K562 (cell line): ENCODE results near the gene HEXD. TPM values are rescaled to one million over a fixed set of nuclear protein-coding genes. Genes with fewer than 3 reads are reported as not detected.

ENCODE experiments used
- ARNT ChIP-seq, 2 experiments: fragments of 450-650 bp; IDR thresholded peaks; 2 replicates each; pipeline ENCODE4 v1.6.1; 2016; ENCODE audit warnings: mild to moderate bottlenecking in 1 of 2
- ATF7 ChIP-seq: fragments of 450-650 bp; IDR thresholded peaks from 2 replicates; pipeline ENCODE4 v1.7.1; 2014; ENCODE audit warnings: mild to moderate bottlenecking, moderate library complexity
- BMI1 ChIP-seq: fragments of 150-350 bp; IDR thresholded peaks from 2 replicates; pipeline ENCODE4 v1.6.1; 2014; ENCODE audit warnings: low read length
- EP400 ChIP-seq: fragments of 450-650 bp; IDR thresholded peaks from 2 replicates; pipeline ENCODE4 v1.6.1; 2017; ENCODE audit warnings: antibody characterized with exemption, mild to moderate bottlenecking, moderate library complexity
- EZH2 ChIP-seq: IDR thresholded peaks from 2 replicates; pipeline ENCODE4 v1.6.1; 2012; ENCODE audit warnings: low read depth, mild to moderate bottlenecking, inconsistent platforms, low read length, borderline replicate concordance
- FIP1L1 ChIP-seq: fragments of 200-400 bp; formaldehyde crosslinking; IDR thresholded peaks from 2 replicates; pipeline ENCODE4 v1.6.1; 2018; ENCODE audit warnings: mild to moderate bottlenecking, low read depth, low read length; ENCODE audit not compliant: poor library complexity, severe bottlenecking
- GATAD2A ChIP-seq: fragments of 450-650 bp; IDR thresholded peaks from 2 replicates; pipeline ENCODE4 v1.6.1; 2017
- JUN ChIP-seq, 2 experiments: sonication (generic) in 1 of 2; formaldehyde crosslinking in 1 of 2; IDR thresholded peaks; 2 replicates each; pipeline versions ENCODE4 v1.6.1 to v1.8.0; 2012 to 2022; ENCODE audit warnings: borderline replicate concordance in 2 of 2, mild to moderate bottlenecking in 2 of 2, improper control_type of control experiment in 1 of 2, low read depth in 1 of 2, low read length in 1 of 2, missing genetic modification reagents in 1 of 2
- PML ChIP-seq: IDR thresholded peaks from 2 replicates; pipeline ENCODE4 v1.6.1; 2012; ENCODE audit warnings: low read length, inconsistent platforms
- POLR2G ChIP-seq: fragments of 200-400 bp; formaldehyde crosslinking; IDR thresholded peaks from 2 replicates; pipeline ENCODE4 v1.6.1; 2017; ENCODE audit warnings: low read depth, mild to moderate bottlenecking, antibody characterized with exemption, low read length, moderate library complexity
- SIN3B ChIP-seq: fragments of 450-650 bp; IDR thresholded peaks from 2 replicates; pipeline ENCODE4 v1.6.1; 2017; ENCODE audit warnings: low read depth, mild to moderate bottlenecking, moderate library complexity
- SP1 ChIP-seq: sonication (generic); formaldehyde crosslinking; IDR thresholded peaks from 2 replicates; pipeline ENCODE4 v1.8.1; 2022; ENCODE audit warnings: mild to moderate bottlenecking, missing genetic modification reagents
- SP2 ChIP-seq: IDR thresholded peaks from 2 replicates; pipeline ENCODE4 v1.6.1; 2011; ENCODE audit warnings: mild to moderate bottlenecking, low read depth, low read length, moderate library complexity; ENCODE audit not compliant: poor library complexity, severe bottlenecking; ENCODE audit errors: extremely low read depth
- XRCC4 ChIP-seq: IDR thresholded peaks from one replicate; pipeline ENCODE4 v1.6.1; 2011; ENCODE audit not compliant: insufficient read depth, insufficient read length; ENCODE audit errors: extremely low read depth
- YBX1 ChIP-seq: fragments of 450-650 bp; IDR thresholded peaks from 2 replicates; pipeline ENCODE4 v1.7.1; 2016; ENCODE audit warnings: mild to moderate bottlenecking
- ZFX ChIP-seq: sonication (generic); formaldehyde crosslinking; IDR thresholded peaks from 2 replicates; pipeline ENCODE4 v1.8.0; 2022; ENCODE audit warnings: mild to moderate bottlenecking, missing genetic modification reagents, moderate library complexity
- ZNF121 ChIP-seq: sonication (generic); formaldehyde crosslinking; conservative IDR thresholded peaks from 2 replicates; pipeline ENCODE4 v1.8.0; 2022; ENCODE audit warnings: missing genetic modification reagents
- ZNF143 ChIP-seq: sonication (generic); formaldehyde crosslinking; IDR thresholded peaks from 2 replicates; pipeline ENCODE4 v1.9.0; 2022; ENCODE audit warnings: mild to moderate bottlenecking, missing genetic modification reagents
- ZNF23 ChIP-seq: fragments of 250-450 bp; sonication (Bioruptor Pico); IDR thresholded peaks from 2 replicates; pipeline ENCODE4 v1.4.0; 2020; ENCODE audit warnings: mild to moderate bottlenecking
- polyA plus RNA-seq, 8 experiments: library from polyadenylated mRNA; depleted of rRNA in 4 of 8; stranded (reverse) in 5 of 8; unstranded in 3 of 8; fragments of >200 nt; fragmentation: Nextera tagmentation in 2 of 8; fragmentation: Illumina TruSeq in 1 of 8; extraction: Ambion mirVana in 2 of 8; extraction: Trizol in 1 of 8; gene quantifications; 2 replicates each; pipeline versions ENCODE4 v1.2.1 to v1.2.3, GENCODE V29; 2011 to 2014; ENCODE audit warnings: inconsistent platforms in 1 of 8, missing spikeins in 1 of 8
- total RNA-seq, 7 experiments: library from RNA; depleted of rRNA in 6 of 7; stranded (reverse); fragments of >200 nt in 6 of 7; fragmentation: Illumina TruSeq in 2 of 7; extraction: Trizol in 2 of 7; gene quantifications; 2 replicates each; pipeline versions ENCODE4 v1.2.1 to v1.2.3, GENCODE V29; 2011 to 2021; ENCODE audit warnings: low replicate concordance in 1 of 7
- TF ChIP-seq, protein P1 (sequence below): sonication (generic); formaldehyde crosslinking; IDR thresholded peaks from 2 replicates; pipeline ENCODE4 v1.8.0; 2023; ENCODE audit warnings: mild to moderate bottlenecking, missing genetic modification reagents
- TF ChIP-seq, protein P2 (sequence below): sonication (generic); formaldehyde crosslinking; IDR thresholded peaks from 2 replicates; pipeline ENCODE4 v1.8.0; 2022; ENCODE audit warnings: missing genetic modification reagents, mild to moderate bottlenecking, moderate library complexity, borderline replicate concordance
- TF ChIP-seq, protein P3 (sequence below): fragments of 450-650 bp; formaldehyde crosslinking; IDR thresholded peaks from 2 replicates; pipeline ENCODE4 v1.4.0; 2020; ENCODE audit warnings: mild to moderate bottlenecking, moderate library complexity
- TF ChIP-seq, protein P4 (sequence below): fragments of 250-450 bp; sonication (Bioruptor Pico); IDR thresholded peaks from 2 replicates; pipeline ENCODE4 v1.5.0; 2020; ENCODE audit warnings: mild to moderate bottlenecking, borderline replicate concordance

The HEXD gene
- total and polyA plus RNA-seq, 9 of the 15 experiments (the other 6 are each of a cell fraction or from before 2014, with no cell fraction given): 1.0 to 25.3 (median 10.0) TPM

DNA sequence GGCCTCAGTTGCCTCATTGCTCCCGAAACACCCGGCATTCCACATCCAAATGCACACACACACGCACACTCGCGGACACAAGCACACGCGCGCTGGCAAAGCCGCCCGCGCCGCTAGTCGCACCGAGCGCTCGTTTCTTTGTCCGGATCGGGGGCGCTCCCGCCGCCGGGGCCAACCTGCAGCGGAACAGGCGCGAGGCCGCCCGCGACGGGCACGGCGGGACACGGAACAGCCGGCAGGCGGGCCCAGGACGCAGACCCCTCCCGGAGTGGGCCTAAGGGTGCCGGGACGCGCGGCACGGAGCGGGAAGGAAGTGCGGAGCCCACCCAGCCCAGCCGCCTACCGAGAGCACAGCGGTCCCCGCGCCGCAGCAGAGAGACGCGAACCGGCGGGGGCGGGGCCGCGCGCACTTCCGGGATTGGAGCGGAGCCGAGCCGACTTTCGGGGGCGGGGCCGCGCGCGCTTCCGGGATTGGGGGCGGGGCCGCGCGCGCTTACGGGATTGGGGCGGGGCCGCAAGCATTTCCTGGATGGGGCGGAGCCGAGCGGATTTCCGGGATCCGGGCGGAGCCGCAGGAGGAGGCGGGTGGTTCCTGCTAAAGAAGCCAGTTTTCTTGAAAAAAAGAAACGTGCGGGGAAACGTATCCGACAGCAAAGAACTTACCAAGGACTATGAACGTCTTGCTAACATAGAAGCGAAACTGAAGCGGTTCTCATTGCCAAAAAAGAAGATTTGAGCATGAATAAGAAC lies 32.4 kb downstream of the HEXD start, which contains the start of gene CYBC1 (continued):
- TF ChIP-seq ZNF143 (CRISPR knock-in tag) (peak; percentile 52; the same call in 1 of the 2 replicates), ZNF121 (CRISPR knock-in tag) (peak; percentile 77), FIP1L1 (peak; percentile 67), ZNF23 (CRISPR knock-in tag) (no peak), ATF7 (peak; percentile 49; the same call in 1 of the 2 replicates), ZFX (CRISPR knock-in tag) (peak; percentile 78), XRCC4 (no peak), SIN3B (peak; percentile 42; the same call in 1 of the 2 replicates), GATAD2A (0 out of 2 replicates have a peak, but pooled peaks have one; percentile 75), POLR2G (peak; percentile 88), YBX1 (no peak), EP400 (peak; percentile 37; the same call in 1 of the 2 replicates), EZH2 (no peak), BMI1 (no peak), PML (peak; percentile 73; the same call in 1 of the 2 replicates), SP1 (CRISPR knock-in tag) (peak; percentile 88), SP2 (no peak), ARNT (IDR thresholded peaks at IDR 0.05) (0 out of 4 replicates have a peak, but pooled peaks of 1 of the 2 experiments have one; percentile 20), JUN (IDR thresholded peaks at IDR 0.05; ENCODE audit: borderline replicate concordance, low read depth, low read length) (no peak), JUN (CRISPR knock-in tag; IDR thresholded peaks at IDR 0.05; ENCODE audit: borderline replicate concordance) (peak; percentile 54; the same call in 1 of the 2 replicates)
- TF ChIP-seq, protein P1, sequence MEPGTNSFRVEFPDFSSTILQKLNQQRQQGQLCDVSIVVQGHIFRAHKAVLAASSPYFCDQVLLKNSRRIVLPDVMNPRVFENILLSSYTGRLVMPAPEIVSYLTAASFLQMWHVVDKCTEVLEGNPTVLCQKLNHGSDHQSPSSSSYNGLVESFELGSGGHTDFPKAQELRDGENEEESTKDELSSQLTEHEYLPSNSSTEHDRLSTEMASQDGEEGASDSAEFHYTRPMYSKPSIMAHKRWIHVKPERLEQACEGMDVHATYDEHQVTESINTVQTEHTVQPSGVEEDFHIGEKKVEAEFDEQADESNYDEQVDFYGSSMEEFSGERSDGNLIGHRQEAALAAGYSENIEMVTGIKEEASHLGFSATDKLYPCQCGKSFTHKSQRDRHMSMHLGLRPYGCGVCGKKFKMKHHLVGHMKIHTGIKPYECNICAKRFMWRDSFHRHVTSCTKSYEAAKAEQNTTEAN: 0 out of 2 replicates have a peak, but pooled peaks have one; percentile 65
- TF ChIP-seq, protein P2, sequence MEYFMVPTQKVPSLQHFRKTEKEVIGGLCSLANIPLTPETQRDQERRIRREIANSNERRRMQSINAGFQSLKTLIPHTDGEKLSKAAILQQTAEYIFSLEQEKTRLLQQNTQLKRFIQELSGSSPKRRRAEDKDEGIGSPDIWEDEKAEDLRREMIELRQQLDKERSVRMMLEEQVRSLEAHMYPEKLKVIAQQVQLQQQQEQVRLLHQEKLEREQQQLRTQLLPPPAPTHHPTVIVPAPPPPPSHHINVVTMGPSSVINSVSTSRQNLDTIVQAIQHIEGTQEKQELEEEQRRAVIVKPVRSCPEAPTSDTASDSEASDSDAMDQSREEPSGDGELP (CRISPR knock-in tag): peak; percentile 31; the same call in 1 of the 2 replicates
- TF ChIP-seq, protein P3, sequence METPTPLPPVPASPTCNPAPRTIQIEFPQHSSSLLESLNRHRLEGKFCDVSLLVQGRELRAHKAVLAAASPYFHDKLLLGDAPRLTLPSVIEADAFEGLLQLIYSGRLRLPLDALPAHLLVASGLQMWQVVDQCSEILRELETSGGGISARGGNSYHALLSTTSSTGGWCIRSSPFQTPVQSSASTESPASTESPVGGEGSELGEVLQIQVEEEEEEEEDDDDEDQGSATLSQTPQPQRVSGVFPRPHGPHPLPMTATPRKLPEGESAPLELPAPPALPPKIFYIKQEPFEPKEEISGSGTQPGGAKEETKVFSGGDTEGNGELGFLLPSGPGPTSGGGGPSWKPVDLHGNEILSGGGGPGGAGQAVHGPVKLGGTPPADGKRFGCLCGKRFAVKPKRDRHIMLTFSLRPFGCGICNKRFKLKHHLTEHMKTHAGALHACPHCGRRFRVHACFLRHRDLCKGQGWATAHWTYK (CRISPR knock-in tag): 0 out of 2 replicates have a peak, but pooled peaks have one; percentile 58
- TF ChIP-seq, protein P4, sequence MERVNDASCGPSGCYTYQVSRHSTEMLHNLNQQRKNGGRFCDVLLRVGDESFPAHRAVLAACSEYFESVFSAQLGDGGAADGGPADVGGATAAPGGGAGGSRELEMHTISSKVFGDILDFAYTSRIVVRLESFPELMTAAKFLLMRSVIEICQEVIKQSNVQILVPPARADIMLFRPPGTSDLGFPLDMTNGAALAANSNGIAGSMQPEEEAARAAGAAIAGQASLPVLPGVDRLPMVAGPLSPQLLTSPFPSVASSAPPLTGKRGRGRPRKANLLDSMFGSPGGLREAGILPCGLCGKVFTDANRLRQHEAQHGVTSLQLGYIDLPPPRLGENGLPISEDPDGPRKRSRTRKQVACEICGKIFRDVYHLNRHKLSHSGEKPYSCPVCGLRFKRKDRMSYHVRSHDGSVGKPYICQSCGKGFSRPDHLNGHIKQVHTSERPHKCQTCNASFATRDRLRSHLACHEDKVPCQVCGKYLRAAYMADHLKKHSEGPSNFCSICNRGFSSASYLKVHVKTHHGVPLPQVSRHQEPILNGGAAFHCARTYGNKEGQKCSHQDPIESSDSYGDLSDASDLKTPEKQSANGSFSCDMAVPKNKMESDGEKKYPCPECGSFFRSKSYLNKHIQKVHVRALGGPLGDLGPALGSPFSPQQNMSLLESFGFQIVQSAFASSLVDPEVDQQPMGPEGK: no peak
